Spinal cord (tissue), 10 donors: ENCODE data around the gene CCDC106. TPM values are rescaled to one million over a fixed set of nuclear protein-coding genes. Genes with fewer than 3 reads are reported as not detected.

Source experiments
- DNase-seq, 6 donors: peaks; one replicate each; pipeline versions ENCODE4 v3.0.0 to v3.0.0-alpha.2; 2013 to 2015; ENCODE audit warnings: low spot score in 6 of 6, low read depth in 4 of 6
- H3K27ac ChIP-seq: one replicate; pipeline ENCODE4 v1.5.1; 2013; ENCODE audit warnings: low read depth, low read length, control low read depth
- H3K27me3 ChIP-seq: one replicate; pipeline ENCODE4 v1.6.1; 2013; ENCODE audit warnings: low read length; ENCODE audit not compliant: control insufficient read depth, insufficient read depth
- H3K36me3 ChIP-seq: one replicate; pipeline ENCODE4 v1.6.1; 2013; ENCODE audit warnings: low read length; ENCODE audit not compliant: control insufficient read depth, insufficient read depth
- H3K4me1 ChIP-seq: one replicate; pipeline ENCODE4 v1.6.1; 2013; ENCODE audit warnings: low read length; ENCODE audit not compliant: control insufficient read depth, insufficient read depth
- H3K4me3 ChIP-seq: one replicate; pipeline ENCODE4 v1.5.1; 2013; ENCODE audit warnings: low read depth, low read length, control low read depth
- H3K9me3 ChIP-seq: one replicate; pipeline ENCODE4 v1.6.1; 2013; ENCODE audit warnings: low read length; ENCODE audit not compliant: control insufficient read depth, insufficient read depth
- WGBS: methylation state at CpG from one replicate; pipeline ENCODE4 v1.1.5; 2013; ENCODE audit warnings: missing lambda C conversion rate; ENCODE audit not compliant: insufficient coverage; 5-methylcytosine and 5-hydroxymethylcytosine counted together
- polyA plus RNA-seq, 2 donors: library from polyadenylated mRNA; unstranded; fragments of 120-200 nt; gene quantifications; one replicate each; pipeline ENCODE4 v1.2.1, GENCODE V29; 2013; ENCODE audit not compliant: insufficient read length in 2 of 2
- total RNA-seq, 2 donors: library from RNA; depleted of rRNA in 1 of 2; stranded (reverse); fragments of 120-200 nt in 1 of 2; fragments of >200 nt in 1 of 2; gene quantifications; one replicate each; pipeline versions ENCODE4 v1.2.3 to v1.2.4, GENCODE V29; 2013 to 2014
- donor health status: healthy.

The CCDC106 gene
- total and polyA plus RNA-seq, 4 donors, result 13.4 to 57.6 (median 35.5) TPM

- Histone ChIP-seq H3K4me1 (no peaks in the 10 kb centered on the region), H3K9me3 (no peaks in the 10 kb centered on the region), H3K27ac (no peak overlapping the region), H3K27me3 (no peaks in the 10 kb centered on the region), H3K4me3 (no peak overlapping the region), H3K36me3 (peaks cover 42% of the 10 kb centered on the region)
- DNase-seq, result no peak
- WGBS, result 83% methylated on average over 11 of the region's 13 CpGs
Measured at GRCh38 chr19:55702131-55702627, 54.2 kb downstream of the CCDC106 start.

Other genes with a start within 250 kb of the CCDC106 start
- gene UBE2S, start 240.4 kb upstream of the CCDC106 start, total RNA-seq, result 10 to 100 TPM; 14.6 to 55.8 TPM
- 100 to 1,000 TPM; 104 to 124 TPM for gene UBE2S, start 240.4 kb upstream of the CCDC106 start, polyA plus RNA-seq
- gene SHISA7, start 204.9 kb upstream of the CCDC106 start, total RNA-seq, result 1 to 10 TPM; 4.0 to 5.2 TPM
- gene SHISA7, start 204.9 kb upstream of the CCDC106 start, polyA plus RNA-seq, result 10 to 100 TPM; 29.1 to 35.6 TPM
- gene ISOC2, start 186.6 kb upstream of the CCDC106 start, total RNA-seq, result 10 to 100 TPM; 30.3 to 59.3 TPM
- gene ISOC2, start 186.6 kb upstream of the CCDC106 start, polyA plus RNA-seq, result 10 to 100 TPM; 60.2 to 65.1 TPM
- gene C19orf85, start 183.5 kb upstream of the CCDC106 start, total RNA-seq, result not detected
- not detected for gene C19orf85, start 183.5 kb upstream of the CCDC106 start, polyA plus RNA-seq
- 1 to 10 TPM; 1.5 to 1.7 TPM for gene ZNF628, start 171.6 kb upstream of the CCDC106 start, total RNA-seq
- 1 to 10 TPM; 5.7 to 6.6 TPM for gene ZNF628, start 171.6 kb upstream of the CCDC106 start, polyA plus RNA-seq
- 10 to 100 TPM; 16.2 to 45.6 TPM for gene NAT14, start 163.0 kb upstream of the CCDC106 start, total RNA-seq
- gene NAT14, start 163.0 kb upstream of the CCDC106 start, polyA plus RNA-seq, result 10 to 100 TPM; 93.2 to 94.0 TPM
- gene SSC5D, start 159.8 kb upstream of the CCDC106 start, total RNA-seq, result 1 to 10 TPM; 3.5 to 6.0 TPM
- gene SSC5D, start 159.8 kb upstream of the CCDC106 start, polyA plus RNA-seq, result 1 to 10 TPM; 2.3 to 4.7 TPM
- under 1 TPM in 1 of 2 donors, not detected in 1; 0.44 TPM for gene SBK2, start 111.1 kb upstream of the CCDC106 start, total RNA-seq
- under 1 TPM in 1 of 2 donors, not detected in 1; 0.15 TPM for gene SBK2, start 111.1 kb upstream of the CCDC106 start, polyA plus RNA-seq
- gene SBK3, start 102.7 kb upstream of the CCDC106 start, total RNA-seq, result under 1 TPM in 1 of 2 donors, not detected in 1; 0.11 TPM
- under 1 TPM in 1 of 2 donors, not detected in 1; 0.17 TPM for gene SBK3, start 102.7 kb upstream of the CCDC106 start, polyA plus RNA-seq
- gene ZNF579, start 67.4 kb upstream of the CCDC106 start, total RNA-seq, result 1 to 10 TPM; 2.1 to 9.9 TPM
- 10 to 100 TPM; 24.9 to 25.3 TPM for gene ZNF579, start 67.4 kb upstream of the CCDC106 start, polyA plus RNA-seq
- gene FIZ1, start 48.7 kb upstream of the CCDC106 start, total RNA-seq, result 1 to 10 TPM; 2.3 to 7.5 TPM
- gene FIZ1, start 48.7 kb upstream of the CCDC106 start, polyA plus RNA-seq, result 10 to 100 TPM; 23.4 to 26.5 TPM
- 1 to 10 TPM; 5.1 to 9.6 TPM for gene ZNF524, start 47.9 kb upstream of the CCDC106 start, total RNA-seq
- 10 to 100 TPM; 11.2 to 13.6 TPM for gene ZNF524, start 47.9 kb upstream of the CCDC106 start, polyA plus RNA-seq
- 1 to 10 TPM; 1.4 to 2.1 TPM for gene ZNF865, start 42.6 kb upstream of the CCDC106 start, total RNA-seq
- 10 to 100 TPM; 14.8 to 15.4 TPM for gene ZNF865, start 42.6 kb upstream of the CCDC106 start, polyA plus RNA-seq
- gene ZNF784, start 23.6 kb upstream of the CCDC106 start, total RNA-seq, result 1 to 10 TPM; 2.9 to 6.3 TPM
- gene ZNF784, start 23.6 kb upstream of the CCDC106 start, polyA plus RNA-seq, result 10 to 100 TPM in 1 of 2 donors, 1 to 10 TPM in 1; 9.9 to 12.8 TPM
- 10 to 100 TPM in 1 of 2 donors, 1 to 10 TPM in 1; 3.5 to 15.6 TPM for gene ZNF580, start 7.2 kb upstream of the CCDC106 start, total RNA-seq
- gene ZNF580, start 7.2 kb upstream of the CCDC106 start, polyA plus RNA-seq, result 10 to 100 TPM; 61.7 to 71.7 TPM
- 10 to 100 TPM in 1 of 2 donors, 1 to 10 TPM in 1; 6.6 to 10.5 TPM for gene ZNF581, start 4.6 kb upstream of the CCDC106 start, total RNA-seq
- gene ZNF581, start 4.6 kb upstream of the CCDC106 start, polyA plus RNA-seq, result 10 to 100 TPM; 19.0 to 20.5 TPM
- 100 to 1,000 TPM in 1 of 2 donors, 10 to 100 TPM in 1; 60.7 to 119 TPM for gene U2AF2, start 6.8 kb downstream of the CCDC106 start, total RNA-seq
- 100 to 1,000 TPM; 203 to 207 TPM for gene U2AF2, start 6.8 kb downstream of the CCDC106 start, polyA plus RNA-seq
- gene EPN1, start 27.0 kb downstream of the CCDC106 start, total RNA-seq, result 10 to 100 TPM; 31.3 to 33.4 TPM
- gene EPN1, start 27.0 kb downstream of the CCDC106 start, polyA plus RNA-seq, result 100 to 1,000 TPM; 188 to 192 TPM
- not detected for gene NLRP9, start 90.2 kb downstream of the CCDC106 start, total RNA-seq
- under 1 TPM in 1 of 2 donors, not detected in 1; 0.08 TPM for gene NLRP9, start 90.2 kb downstream of the CCDC106 start, polyA plus RNA-seq
- not detected for gene RFPL4A, start 110.9 kb downstream of the CCDC106 start, total RNA-seq
- not detected for gene RFPL4A, start 110.9 kb downstream of the CCDC106 start, polyA plus RNA-seq
- gene RFPL4AL1, start 120.9 kb downstream of the CCDC106 start, total RNA-seq, result not detected
- not detected for gene RFPL4AL1, start 120.9 kb downstream of the CCDC106 start, polyA plus RNA-seq
- gene NLRP11, start 183.8 kb downstream of the CCDC106 start, total RNA-seq, result not detected
- gene NLRP11, start 183.8 kb downstream of the CCDC106 start, polyA plus RNA-seq, result under 1 TPM in 1 of 2 donors, not detected in 1; 0.15 TPM
- gene NLRP4, start 188.3 kb downstream of the CCDC106 start, total RNA-seq, result not detected
- gene NLRP4, start 188.3 kb downstream of the CCDC106 start, polyA plus RNA-seq, result not detected